HG03097 (cell line): ENCODE data around the gene SRRM4.
"Not testable (repeated sequence)": the region's sequence is repeated elsewhere in the genome, so short reads cannot be mapped to it uniquely, and the experiment has no call there.

ENCODE experiments used
- ATAC-seq: cut with Tn5 transposase; IDR thresholded peaks from one replicate; pipeline ENCODE4 v1.9.1; 2021; ENCODE audit not compliant: unreplicated experiment, low FRiP score

SRRM4 gene

GRCh38 chr12:119104969-119105368 is 123.6 kb downstream of the SRRM4 start:
- ATAC-seq: not testable (repeated sequence)

DNA sequence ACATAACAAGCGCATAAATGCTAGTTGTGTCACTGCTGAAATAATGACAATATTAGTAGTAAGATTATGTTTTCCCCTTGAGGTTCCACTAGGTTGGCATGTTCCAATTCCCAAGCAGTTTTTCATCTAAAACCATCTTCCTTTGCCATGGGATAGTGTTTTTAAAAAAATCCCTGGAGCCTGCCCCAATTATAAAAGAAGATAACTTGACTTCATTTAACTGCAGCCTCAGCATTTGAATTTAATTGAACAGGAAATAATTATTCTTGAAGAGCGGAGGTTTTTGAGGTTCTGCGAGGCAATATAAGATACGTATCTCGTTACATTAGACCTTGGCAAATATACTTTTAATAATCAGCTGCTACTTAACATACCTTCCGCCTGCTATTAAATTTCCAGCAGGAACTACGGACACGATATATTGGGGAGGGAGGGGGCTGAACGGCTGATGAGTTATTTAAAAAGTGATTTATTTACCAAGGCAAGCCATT is 132.2 kb downstream of the SRRM4 start:
- no peak for ATAC-seq

- no peak for ATAC-seq
Measured at GRCh38 chr12:119114294-119114693, 133.0 kb downstream of the SRRM4 start.

DNA sequence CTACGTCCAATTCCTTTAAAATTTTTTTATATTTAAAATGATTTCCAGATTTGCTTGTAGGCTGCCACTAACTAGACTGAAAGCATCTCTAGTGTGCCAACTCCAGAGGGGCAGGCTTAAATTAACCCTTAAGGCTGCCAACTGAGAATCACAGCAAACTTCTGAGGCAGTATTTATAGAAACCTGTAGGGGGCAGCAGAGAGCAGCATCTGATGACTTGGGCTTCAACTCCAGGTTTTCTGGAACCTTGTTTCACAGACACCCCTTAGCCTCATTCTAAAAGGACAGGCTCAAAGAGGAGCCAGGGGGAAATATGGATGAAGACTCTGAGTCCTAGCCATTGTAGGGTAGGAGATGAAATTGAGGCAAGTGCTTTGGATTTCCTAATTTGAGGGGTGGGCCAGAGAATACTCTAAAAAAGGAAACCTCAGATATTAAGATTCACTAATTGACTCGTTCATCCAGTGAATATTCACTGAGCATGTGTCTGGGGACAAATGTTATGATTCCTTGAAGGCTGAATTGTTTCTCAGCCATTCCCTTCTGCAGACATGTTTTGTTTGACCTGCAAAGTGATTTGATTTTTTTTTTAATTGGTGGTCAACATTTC is 134.1 kb downstream of the SRRM4 start:
- ATAC-seq: no peak

DNA sequence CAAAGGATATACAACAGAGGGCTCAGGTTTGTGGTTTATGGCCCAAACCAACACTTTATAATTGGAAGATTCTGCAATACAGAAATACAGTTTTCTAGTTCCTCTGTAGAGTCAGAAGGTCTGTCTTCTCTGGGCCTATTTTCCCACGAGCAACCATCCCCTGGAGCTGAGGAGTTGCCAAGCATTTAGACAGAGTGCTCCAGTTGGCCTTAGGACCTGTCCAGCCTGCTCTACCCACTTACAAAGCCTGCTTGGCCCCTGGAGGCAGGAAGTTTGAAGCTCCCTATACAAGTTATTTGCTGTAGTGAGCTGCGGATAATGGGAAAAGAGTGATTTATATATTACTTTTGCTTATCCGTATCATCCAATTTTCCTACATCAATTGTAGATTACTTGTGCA is 136.6 kb downstream of the SRRM4 start:
- no peak for ATAC-seq

DNA sequence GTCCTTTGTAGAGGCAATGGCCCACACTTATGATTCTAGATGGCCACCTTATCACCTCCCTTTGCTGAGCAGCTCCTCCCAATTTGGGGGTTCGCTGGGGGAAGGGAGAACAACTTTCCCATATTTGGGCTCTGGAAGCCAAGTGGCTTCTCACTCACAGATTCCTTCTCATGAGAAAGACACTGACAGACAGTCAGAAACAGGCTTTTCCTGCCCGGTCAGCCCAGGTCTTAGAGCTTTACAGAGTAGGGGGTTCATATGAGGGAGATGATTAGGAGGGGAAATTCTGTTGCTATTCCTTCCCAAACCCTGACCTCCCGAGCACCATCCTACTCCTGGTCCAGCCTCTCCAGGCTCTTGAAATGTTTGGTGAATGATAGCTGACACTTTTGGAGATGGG is 137.3 kb downstream of the SRRM4 start:
- ATAC-seq: no peak

GRCh38 chr12:119122047-119122446 is 140.7 kb downstream of the SRRM4 start:
- ATAC-seq: no peak

- ATAC-seq: no peak
Measured at GRCh38 chr12:119122751-119123150, 141.4 kb downstream of the SRRM4 start.

DNA sequence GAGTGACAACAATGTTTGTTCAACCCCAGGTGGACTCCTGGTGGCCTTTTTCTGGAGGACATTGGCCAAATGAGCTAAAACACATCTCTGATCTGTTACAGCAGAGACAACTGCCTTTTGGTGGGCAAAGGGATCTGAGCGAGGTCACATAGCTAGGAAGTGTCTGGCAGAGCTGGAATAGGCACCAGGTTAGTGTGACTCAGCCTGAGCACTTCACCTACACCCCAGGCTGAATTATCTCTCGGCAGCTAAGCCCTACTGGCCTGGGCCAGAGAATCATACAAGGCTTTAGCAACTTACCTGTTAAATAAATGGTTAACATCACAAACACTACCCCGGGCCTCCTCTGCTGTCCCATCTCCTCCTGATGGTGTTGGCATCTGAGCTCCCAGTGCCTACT is 147.2 kb downstream of the SRRM4 start:
- no peak for ATAC-seq

DNA sequence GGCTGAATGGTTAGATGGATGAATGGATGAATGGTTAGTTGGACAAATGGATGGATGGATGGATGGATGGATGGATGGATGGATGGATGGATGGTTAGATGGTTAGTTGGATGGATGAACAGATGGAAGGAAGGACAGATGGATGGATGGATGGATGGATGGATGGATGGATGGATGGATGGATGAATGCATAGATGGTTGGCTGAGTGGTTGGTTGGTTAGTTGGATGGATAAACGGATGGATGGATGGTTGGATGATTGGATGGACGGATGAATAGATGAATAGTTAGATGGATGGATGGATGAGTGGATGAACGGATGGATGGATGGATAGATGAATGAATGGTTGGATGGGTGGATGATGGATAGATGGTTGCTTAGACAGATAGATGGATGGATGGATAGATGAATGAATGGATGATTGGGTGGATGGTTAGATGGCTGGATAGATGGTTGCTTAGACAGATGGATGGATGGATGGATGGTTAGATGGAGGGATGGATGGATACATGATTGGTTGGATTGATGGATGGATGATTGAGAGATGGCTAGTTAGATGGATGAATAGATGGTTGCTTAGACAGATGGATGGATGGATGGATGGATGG is 148.6 kb downstream of the SRRM4 start:
- ATAC-seq: no peak

DNA sequence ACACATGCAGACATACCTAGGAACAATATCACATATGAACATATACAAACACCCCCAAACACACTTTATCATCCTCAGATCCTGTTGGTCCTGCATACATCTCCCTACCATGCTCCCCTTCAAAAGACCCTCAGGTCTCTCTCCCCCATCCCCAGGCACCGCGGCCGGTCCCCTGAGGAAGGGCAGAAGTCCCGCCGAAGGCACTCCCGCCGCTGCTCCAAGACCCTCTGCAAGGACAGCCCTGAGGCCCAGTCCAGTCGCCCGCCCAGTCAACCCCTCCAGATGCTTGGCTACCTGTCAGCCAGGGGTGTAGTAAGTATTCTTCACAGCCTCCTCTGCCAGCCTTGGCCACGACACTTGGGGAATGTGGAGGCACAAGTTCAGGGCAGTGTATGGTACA is 149.2 kb downstream of the SRRM4 start:
- no peak for ATAC-seq

- ATAC-seq: no peak
Measured at GRCh38 chr12:119134284-119135072, 153.1 kb downstream of the SRRM4 start.

GRCh38 chr12:119136811-119137410 is 155.6 kb downstream of the SRRM4 start:
- ATAC-seq: no peak

GRCh38 chr12:119139448-119139847 is 158.1 kb downstream of the SRRM4 start:
- no peak for ATAC-seq

DNA sequence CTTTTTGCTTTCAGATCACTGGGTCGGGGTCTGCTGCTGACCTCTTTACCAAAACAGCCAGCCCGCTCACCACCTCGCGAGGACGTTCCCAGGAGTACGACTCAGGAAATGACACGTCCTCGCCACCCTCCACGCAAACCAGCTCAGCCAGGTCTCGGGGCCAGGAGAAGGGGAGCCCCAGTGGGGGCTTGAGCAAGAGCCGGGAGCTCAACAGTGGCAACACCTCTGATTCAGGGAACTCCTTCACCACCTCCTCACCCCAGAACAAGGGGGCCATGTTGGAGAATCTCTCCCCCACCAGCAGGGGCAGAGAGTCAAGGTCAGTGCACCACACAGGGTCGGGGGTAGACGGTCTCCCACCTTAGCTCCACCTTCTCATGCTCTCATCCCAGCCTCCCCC is 164.0 kb downstream of the SRRM4 start:
- no peak for ATAC-seq

DNA sequence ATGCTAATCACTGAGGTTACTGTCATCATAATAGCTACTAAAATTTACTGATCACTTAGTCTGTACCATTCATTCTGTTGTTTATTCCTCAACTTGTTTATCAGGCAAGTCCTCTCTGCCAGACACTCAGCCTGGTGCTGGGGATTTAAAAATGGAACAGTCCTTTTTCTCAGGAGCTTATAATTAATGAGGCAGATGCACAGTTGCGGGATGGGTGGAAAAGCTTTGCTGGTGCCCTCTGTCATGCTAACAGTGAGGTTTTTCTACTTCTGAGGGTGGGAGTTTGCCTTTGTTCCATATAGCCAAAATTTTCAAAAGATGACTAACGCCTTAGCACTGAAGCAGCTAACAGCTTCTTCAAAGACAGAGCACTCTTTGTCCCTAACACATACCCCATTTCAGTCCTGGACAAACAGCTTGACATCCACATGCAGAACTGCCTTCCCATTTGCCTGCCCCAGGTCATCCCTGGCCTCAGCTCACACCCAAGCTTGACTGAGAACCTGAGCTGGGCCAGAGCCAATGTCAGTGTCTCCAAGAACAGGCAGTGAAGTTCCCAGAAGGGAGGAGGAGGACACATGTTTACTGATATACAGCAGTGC is 166.6 kb downstream of the SRRM4 start:
- no peak for ATAC-seq

DNA sequence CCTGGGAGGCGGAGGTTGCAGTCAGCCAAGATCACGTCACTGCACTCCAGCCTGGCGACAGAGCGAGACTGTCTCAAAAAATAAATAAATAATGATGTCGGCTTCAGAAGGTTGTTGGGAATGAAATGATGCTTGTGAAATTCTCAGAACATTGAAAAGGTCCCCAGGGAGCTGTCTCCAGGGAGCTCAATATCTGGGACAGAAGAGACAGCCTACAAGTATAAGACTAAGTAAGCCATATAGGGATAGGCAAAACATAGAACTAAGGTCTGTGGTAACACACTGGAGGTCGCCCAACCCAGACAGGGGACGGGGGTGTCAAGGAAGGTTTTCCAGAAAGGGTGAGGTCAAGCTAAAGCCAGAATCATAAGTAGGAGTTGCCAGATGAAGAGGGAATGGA is 167.9 kb downstream of the SRRM4 start:
- ATAC-seq: no peak

GRCh38 chr12:119151445-119152026 is 170.2 kb downstream of the SRRM4 start:
- ATAC-seq: no peak

GRCh38 chr12:119153477-119154434 is 172.4 kb downstream of the SRRM4 start:
- no peak for ATAC-seq

DNA sequence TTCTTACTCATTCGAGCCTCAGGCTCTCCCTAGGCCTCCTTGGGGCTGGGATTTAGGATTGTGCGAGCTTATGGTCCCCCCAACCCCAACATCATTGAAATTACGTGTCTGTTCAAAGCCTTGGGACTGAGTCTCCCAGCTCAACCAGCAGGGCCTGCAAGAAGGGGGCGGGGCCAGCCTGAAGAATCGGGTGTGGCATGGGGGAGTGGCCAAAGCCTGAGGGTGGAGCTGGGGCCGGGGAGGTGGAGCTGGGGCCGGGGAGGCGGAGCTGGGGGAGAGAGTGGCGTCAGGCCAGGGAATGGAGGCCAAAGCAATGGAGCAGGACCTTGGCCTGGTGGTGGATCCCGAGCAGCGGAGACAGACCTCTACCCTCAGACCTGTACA is 173.1 kb downstream of the SRRM4 start:
- no peak for ATAC-seq
